HEK293 (cell line): ENCODE results near the gene GP1BB.
A peak's percentile ranks its signal among the peaks of the same experiment; 100 is the strongest.

Experiments
- CTCF ChIA-PET: fragments of 350-600 bp; formaldehyde crosslinking; extraction: SDS; loops from one replicate; lab custom pipeline; 2021; ENCODE audit warnings: antibody characterized with exemption; lab: Yijun Ruan, JAX
- POLR2A ChIA-PET: fragments of 300-600 bp; formaldehyde crosslinking; extraction: SDS; loops from one replicate; lab custom pipeline; 2020; ENCODE audit warnings: antibody characterized with exemption, inconsistent platforms; lab: Yijun Ruan, JAX
- H3K27ac ChIP-seq: fragments of 200-500 bp; sonication (Bioruptor generic); 2 replicates; pipeline ENCODE4 v1.5.1; 2014; ENCODE audit warnings: low read depth, low read length, control low read depth, inconsistent platforms; ENCODE audit errors: extremely low read depth
- H3K36me3 ChIP-seq, 2 experiments: fragments of 200-500 bp in 1 of 2; sonication (Bioruptor generic) in 1 of 2; 1 replicate in 1 of 2; 2 replicates in 1 of 2; pipeline ENCODE4 v1.5.1; 2014 to 2017; ENCODE audit warnings: inconsistent platforms in 2 of 2, low read length in 2 of 2; ENCODE audit not compliant: control insufficient read depth in 2 of 2, insufficient read depth in 1 of 2
- H3K4me1 ChIP-seq: fragments of 200-500 bp; sonication (Bioruptor generic); 2 replicates; pipeline ENCODE4 v1.5.1; 2014; ENCODE audit warnings: mild to moderate bottlenecking, low read length, inconsistent platforms; ENCODE audit not compliant: control insufficient read depth, insufficient read depth
- H3K4me3 ChIP-seq: 2 replicates; pipeline ENCODE4 v1.5.1; 2011; ENCODE audit warnings: low read depth, mild to moderate bottlenecking, control low read depth, low read length, moderate library complexity
- H3K9me3 ChIP-seq: fragments of 200-500 bp; sonication (Bioruptor generic); 2 replicates; pipeline ENCODE4 v1.5.1; 2014; ENCODE audit warnings: low read depth, low read length, inconsistent platforms; ENCODE audit not compliant: control insufficient read depth, insufficient read depth
- HOXD13 ChIP-seq: sonication (generic); formaldehyde crosslinking; IDR thresholded peaks from 2 replicates; pipeline ENCODE4 v1.8.0; 2022; ENCODE audit warnings: missing genetic modification reagents, borderline replicate concordance
- IKZF3 ChIP-seq: fragments of 450-650 bp; IDR thresholded peaks from 2 replicates; pipeline ENCODE4 v1.5.0; 2018; ENCODE audit warnings: missing biosample characterization, mild to moderate bottlenecking, missing genetic modification characterization, moderate library complexity
- MEIS1 ChIP-seq: sonication (generic); formaldehyde crosslinking; IDR thresholded peaks from 2 replicates; pipeline ENCODE4 v1.8.1; 2022; ENCODE audit warnings: missing genetic modification reagents, mild to moderate bottlenecking, borderline replicate concordance
- TRIM28 ChIP-seq: IDR thresholded peaks from 2 replicates; pipeline ENCODE4 v1.6.1; 2011; ENCODE audit warnings: low read length, control low read depth, borderline replicate concordance
- ZFHX2 ChIP-seq: fragments of 450-650 bp; formaldehyde crosslinking; conservative IDR thresholded peaks from 2 replicates; pipeline ENCODE4 v1.5.1; 2016; ENCODE audit warnings: missing biosample characterization, missing genetic modification characterization
- ZFP3 ChIP-seq: fragments of 450-650 bp; formaldehyde crosslinking; IDR thresholded peaks from 2 replicates; pipeline ENCODE4 v1.5.1; 2016; ENCODE audit warnings: low read depth, missing biosample characterization, missing genetic modification characterization
- ZNF223 ChIP-seq: fragments of 450-650 bp; formaldehyde crosslinking; IDR thresholded peaks from 2 replicates; pipeline ENCODE4 v1.5.1; 2016; ENCODE audit warnings: missing biosample characterization, missing genetic modification characterization
- ZNF23 ChIP-seq: fragments of 450-650 bp; formaldehyde crosslinking; IDR thresholded peaks from 2 replicates; pipeline ENCODE4 v1.5.1; 2016; ENCODE audit warnings: missing biosample characterization, missing genetic modification characterization, borderline replicate concordance
- ZNF391 ChIP-seq: fragments of 450-650 bp; formaldehyde crosslinking; IDR thresholded peaks from 2 replicates; pipeline ENCODE4 v1.5.1; 2016; ENCODE audit warnings: low read depth, missing biosample characterization, missing genetic modification characterization, borderline replicate concordance
- ZNF510 ChIP-seq: fragments of 450-650 bp; formaldehyde crosslinking; IDR thresholded peaks from 2 replicates; pipeline ENCODE4 v1.5.1; 2018; ENCODE audit warnings: mild to moderate bottlenecking, missing genetic modification characterization, missing biosample characterization; ENCODE audit not compliant: insufficient replicate concordance
- ZNF518A ChIP-seq: fragments of 450-650 bp; formaldehyde crosslinking; conservative IDR thresholded peaks from 2 replicates; pipeline ENCODE4 v1.5.1; 2016; ENCODE audit warnings: low read depth, missing biosample characterization, missing genetic modification characterization
- ZNF830 ChIP-seq: fragments of 450-650 bp; IDR thresholded peaks from 2 replicates; pipeline ENCODE4 v1.5.0; 2018; ENCODE audit warnings: missing biosample characterization, missing genetic modification characterization, low read depth, mild to moderate bottlenecking, moderate library complexity
- ZNF837 ChIP-seq: fragments of 450-650 bp; formaldehyde crosslinking; IDR thresholded peaks from 2 replicates; pipeline ENCODE4 v1.5.1; 2016; ENCODE audit warnings: missing biosample characterization, missing genetic modification characterization
- ZSCAN23 ChIP-seq: fragments of 450-650 bp; formaldehyde crosslinking; IDR thresholded peaks from 2 replicates; pipeline ENCODE4 v1.5.1; 2016; ENCODE audit warnings: missing biosample characterization, missing genetic modification characterization
- ZXDB ChIP-seq: fragments of 450-650 bp; formaldehyde crosslinking; IDR thresholded peaks from 2 replicates; pipeline ENCODE4 v1.5.1; 2016; ENCODE audit warnings: missing biosample characterization, missing genetic modification characterization
- TF ChIP-seq, protein P1 (sequence below): fragments of 450-650 bp; formaldehyde crosslinking; IDR thresholded peaks from 2 replicates; pipeline ENCODE4 v1.5.1; 2016; ENCODE audit warnings: missing biosample characterization, missing genetic modification characterization
- TF ChIP-seq, protein P2 (sequence below): fragments of 450-650 bp; formaldehyde crosslinking; IDR thresholded peaks from 2 replicates; pipeline ENCODE4 v1.5.1; 2016; ENCODE audit warnings: missing biosample characterization, missing genetic modification characterization
- TF ChIP-seq, protein P3 (sequence below): sonication (generic); formaldehyde crosslinking; IDR thresholded peaks from 2 replicates; pipeline ENCODE4 v1.8.1; 2022; ENCODE audit warnings: mild to moderate bottlenecking, moderate library complexity, missing genetic modification reagents
- TF ChIP-seq, protein P4 (sequence below): fragments of 450-650 bp; formaldehyde crosslinking; IDR thresholded peaks from 2 replicates; pipeline ENCODE4 v1.5.1; 2017; ENCODE audit warnings: missing biosample characterization, missing genetic modification characterization

GP1BB gene

DNA sequence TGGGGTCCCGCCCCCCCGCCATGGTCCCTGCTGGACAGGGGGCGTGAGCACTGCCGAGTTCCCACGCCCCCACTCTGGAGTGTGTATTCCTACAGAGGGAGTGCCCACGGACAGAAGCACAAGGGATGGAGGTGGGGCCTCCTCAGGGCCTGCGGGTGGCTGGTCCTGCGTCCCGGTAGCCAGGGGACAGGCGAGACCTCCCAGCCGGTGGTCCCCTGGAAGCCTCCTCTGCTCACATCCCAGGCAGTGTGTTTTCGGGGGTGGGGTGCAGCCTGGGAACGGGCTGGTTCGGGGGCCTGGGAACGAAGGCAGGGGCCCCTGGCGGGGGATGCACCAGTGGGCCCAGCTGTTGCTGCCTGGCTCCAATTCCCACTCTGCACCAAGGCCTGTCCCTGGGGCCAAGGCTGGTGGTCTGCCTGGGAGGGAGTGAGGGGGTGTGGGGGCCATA is 16.1 kb downstream of the GP1BB start (continued):
- TF ChIP-seq, protein P1, sequence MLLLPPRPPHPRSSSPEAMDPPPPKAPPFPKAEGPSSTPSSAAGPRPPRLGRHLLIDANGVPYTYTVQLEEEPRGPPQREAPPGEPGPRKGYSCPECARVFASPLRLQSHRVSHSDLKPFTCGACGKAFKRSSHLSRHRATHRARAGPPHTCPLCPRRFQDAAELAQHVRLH (tag by site-specific recombination), result no peak
- no peak for TF ChIP-seq ZNF391

DNA sequence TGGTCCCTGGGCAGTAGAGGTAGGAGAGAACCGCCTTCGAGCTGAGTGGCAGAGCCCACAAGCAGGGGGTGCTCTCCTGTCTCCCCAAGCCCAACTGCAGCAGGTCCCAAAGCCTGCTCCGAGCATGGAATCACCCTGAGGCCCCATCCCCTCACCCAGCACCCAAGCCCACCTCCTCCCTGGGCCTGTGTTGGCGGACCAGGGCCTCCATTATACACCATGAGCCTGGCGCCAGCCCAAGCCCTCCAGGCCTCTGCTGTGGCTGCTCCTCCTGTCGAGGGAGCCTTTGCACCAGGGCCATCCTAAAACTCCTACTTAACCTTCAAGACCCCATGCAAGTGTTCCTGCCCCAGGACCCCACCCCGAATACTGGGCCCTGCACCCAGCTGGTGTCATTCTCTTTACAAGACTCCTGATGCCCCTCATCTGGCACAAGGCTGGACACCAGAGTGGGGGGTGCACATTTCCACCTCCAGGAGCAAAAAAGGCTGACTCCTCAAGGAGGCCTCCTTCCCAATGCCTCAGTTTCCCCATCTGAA is 16.6 kb downstream of the GP1BB start:
- CTCF ChIA-PET, result interaction anchor here (2.6 to 4.0 kb wide), 2 partner anchors 10 to 13 kb away, joined by 10 to 25 read pairs; no protein-coding TSS in a partner anchor
- Histone ChIP-seq H3K36me3 (no peaks in the 10 kb centered on the region), H3K9me3 (no peaks in the 10 kb centered on the region), H3K4me1 (no peaks in the 10 kb centered on the region), H3K4me3 (no peak overlapping the region), H3K27ac (no peak overlapping the region)
- no peak for TF ChIP-seq ZFHX2 (tag by site-specific recombination)
- TF ChIP-seq ZFP3 (tag by site-specific recombination), result peak; percentile 93
- POLR2A ChIA-PET, result no interaction called here

DNA sequence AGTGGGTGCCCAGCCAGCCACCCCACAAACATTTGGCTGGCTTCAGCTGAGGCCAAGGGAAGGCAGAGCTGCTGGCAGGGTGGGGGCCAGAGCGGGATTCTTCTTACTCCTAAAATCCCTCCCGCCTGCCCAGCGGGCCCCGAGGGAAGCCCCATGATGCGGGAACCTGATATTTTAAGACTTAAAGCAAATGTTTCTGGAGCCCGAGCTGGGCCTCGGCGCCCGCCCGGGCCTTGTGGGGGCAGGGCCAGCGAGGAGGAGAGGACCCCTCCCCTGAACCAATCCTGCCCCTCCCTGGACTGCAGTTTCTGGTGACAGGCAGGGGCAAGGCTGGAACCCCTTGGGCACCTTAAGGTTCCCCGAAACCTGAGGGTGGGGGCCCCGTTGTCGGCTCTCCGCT is 17.2 kb downstream of the GP1BB start:
- no peak overlapping the region for H3K4me3 ChIP-seq
- no peak overlapping the region for H3K27ac ChIP-seq
- no peaks in the 10 kb centered on the region for H3K36me3 ChIP-seq
- POLR2A ChIA-PET, result no interaction called here
- no peaks in the 10 kb centered on the region for H3K4me1 ChIP-seq
- TF ChIP-seq, protein P2, sequence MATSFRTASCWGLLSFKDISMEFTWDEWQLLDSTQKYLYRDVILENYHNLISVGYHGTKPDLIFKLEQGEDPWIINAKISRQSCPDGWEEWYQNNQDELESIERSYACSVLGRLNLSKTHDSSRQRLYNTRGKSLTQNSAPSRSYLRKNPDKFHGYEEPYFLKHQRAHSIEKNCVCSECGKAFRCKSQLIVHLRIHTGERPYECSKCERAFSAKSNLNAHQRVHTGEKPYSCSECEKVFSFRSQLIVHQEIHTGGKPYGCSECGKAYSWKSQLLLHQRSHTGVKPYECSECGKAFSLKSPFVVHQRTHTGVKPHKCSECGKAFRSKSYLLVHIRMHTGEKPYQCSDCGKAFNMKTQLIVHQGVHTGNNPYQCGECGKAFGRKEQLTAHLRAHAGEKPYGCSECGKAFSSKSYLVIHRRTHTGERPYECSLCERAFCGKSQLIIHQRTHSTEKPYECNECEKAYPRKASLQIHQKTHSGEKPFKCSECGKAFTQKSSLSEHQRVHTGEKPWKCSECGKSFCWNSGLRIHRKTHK (tag by site-specific recombination), result no peak
- no peak for TF ChIP-seq HOXD13 (CRISPR knock-in tag)
- TF ChIP-seq ZNF23, result no peak
- TF ChIP-seq ZNF510 (tag by site-specific recombination), result no peak
- TF ChIP-seq ZNF830, result no peak
- TF ChIP-seq, protein P3, sequence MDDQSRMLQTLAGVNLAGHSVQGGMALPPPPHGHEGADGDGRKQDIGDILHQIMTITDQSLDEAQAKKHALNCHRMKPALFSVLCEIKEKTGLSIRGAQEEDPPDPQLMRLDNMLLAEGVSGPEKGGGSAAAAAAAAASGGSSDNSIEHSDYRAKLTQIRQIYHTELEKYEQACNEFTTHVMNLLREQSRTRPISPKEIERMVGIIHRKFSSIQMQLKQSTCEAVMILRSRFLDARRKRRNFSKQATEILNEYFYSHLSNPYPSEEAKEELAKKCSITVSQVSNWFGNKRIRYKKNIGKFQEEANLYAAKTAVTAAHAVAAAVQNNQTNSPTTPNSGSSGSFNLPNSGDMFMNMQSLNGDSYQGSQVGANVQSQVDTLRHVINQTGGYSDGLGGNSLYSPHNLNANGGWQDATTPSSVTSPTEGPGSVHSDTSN (CRISPR knock-in tag), result no peak
- no peak for TF ChIP-seq MEIS1 (CRISPR knock-in tag)
- TF ChIP-seq TRIM28, result no peak
- TF ChIP-seq, protein P4, sequence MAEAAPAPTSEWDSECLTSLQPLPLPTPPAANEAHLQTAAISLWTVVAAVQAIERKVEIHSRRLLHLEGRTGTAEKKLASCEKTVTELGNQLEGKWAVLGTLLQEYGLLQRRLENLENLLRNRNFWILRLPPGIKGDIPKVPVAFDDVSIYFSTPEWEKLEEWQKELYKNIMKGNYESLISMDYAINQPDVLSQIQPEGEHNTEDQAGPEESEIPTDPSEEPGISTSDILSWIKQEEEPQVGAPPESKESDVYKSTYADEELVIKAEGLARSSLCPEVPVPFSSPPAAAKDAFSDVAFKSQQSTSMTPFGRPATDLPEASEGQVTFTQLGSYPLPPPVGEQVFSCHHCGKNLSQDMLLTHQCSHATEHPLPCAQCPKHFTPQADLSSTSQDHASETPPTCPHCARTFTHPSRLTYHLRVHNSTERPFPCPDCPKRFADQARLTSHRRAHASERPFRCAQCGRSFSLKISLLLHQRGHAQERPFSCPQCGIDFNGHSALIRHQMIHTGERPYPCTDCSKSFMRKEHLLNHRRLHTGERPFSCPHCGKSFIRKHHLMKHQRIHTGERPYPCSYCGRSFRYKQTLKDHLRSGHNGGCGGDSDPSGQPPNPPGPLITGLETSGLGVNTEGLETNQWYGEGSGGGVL, result no peak
- TF ChIP-seq ZNF518A (tag by site-specific recombination), result no peak
- TF ChIP-seq ZNF837 (tag by site-specific recombination), result no peak
- no peak for TF ChIP-seq ZXDB (tag by site-specific recombination)
- no peak for TF ChIP-seq IKZF3 (tag by site-specific recombination)
- TF ChIP-seq ZSCAN23 (tag by site-specific recombination), result no peak
- TF ChIP-seq ZNF223, result no peak
- CTCF ChIA-PET, result interaction anchor here (2.6 to 4.0 kb wide), 2 partner anchors 10 to 13 kb away, joined by 10 to 25 read pairs; no protein-coding TSS in a partner anchor
- no peaks in the 10 kb centered on the region for H3K9me3 ChIP-seq
